WTC11 (cell line): ENCODE results near the gene NRXN3.

ENCODE experiments used
- CREB1 ChIP-seq: sonication (generic); formaldehyde crosslinking; IDR thresholded peaks from 2 replicates; pipeline ENCODE4 v1.8.0; 2023; ENCODE audit warnings: mild to moderate bottlenecking, missing genetic modification reagents
- CTCF ChIP-seq: fragments of 200-600 bp; IDR thresholded peaks from 2 replicates; pipeline ENCODE4 v1.8.0; 2022; ENCODE audit warnings: antibody characterized with exemption
- FOXJ3 ChIP-seq: sonication (generic); formaldehyde crosslinking; IDR thresholded peaks from 2 replicates; pipeline ENCODE4 v1.9.0; 2021; ENCODE audit warnings: missing genetic modification reagents, mild to moderate bottlenecking, borderline replicate concordance
- FOXP1 ChIP-seq: sonication (generic); formaldehyde crosslinking; IDR thresholded peaks from 2 replicates; pipeline ENCODE4 v1.8.0; 2022; ENCODE audit warnings: missing genetic modification reagents, mild to moderate bottlenecking, moderate library complexity, borderline replicate concordance
- HMGXB4 ChIP-seq: sonication (generic); formaldehyde crosslinking; IDR thresholded peaks from 2 replicates; pipeline ENCODE4 v1.8.1; 2023; ENCODE audit warnings: mild to moderate bottlenecking, moderate library complexity, missing genetic modification reagents
- KAT7 ChIP-seq: sonication (generic); formaldehyde crosslinking; IDR thresholded peaks from 2 replicates; pipeline ENCODE4 v1.8.1; 2023; ENCODE audit warnings: missing genetic modification reagents, mild to moderate bottlenecking, borderline replicate concordance
- MAX ChIP-seq: sonication (generic); formaldehyde crosslinking; IDR thresholded peaks from 2 replicates; pipeline ENCODE4 v1.8.0; 2022; ENCODE audit warnings: mild to moderate bottlenecking, missing genetic modification reagents
- TEAD4 ChIP-seq: sonication (generic); formaldehyde crosslinking; IDR thresholded peaks from 2 replicates; pipeline ENCODE4 v1.8.0; 2022; ENCODE audit warnings: mild to moderate bottlenecking, missing genetic modification reagents
- ZNF121 ChIP-seq: sonication (generic); formaldehyde crosslinking; IDR thresholded peaks from 2 replicates; pipeline ENCODE4 v1.8.0; 2023; ENCODE audit warnings: missing genetic modification reagents
- ZNF219 ChIP-seq: sonication (generic); formaldehyde crosslinking; IDR thresholded peaks from 2 replicates; pipeline ENCODE4 v1.8.0; 2023; ENCODE audit warnings: missing genetic modification reagents, mild to moderate bottlenecking, borderline replicate concordance

GRCh38 chr14:78921856-78922255, 751.7 kb downstream of the NRXN3 start:
- TF ChIP-seq CTCF (no peak), TEAD4 (CRISPR knock-in tag) (no peak), ZNF121 (no peak), HMGXB4 (CRISPR knock-in tag) (no peak), FOXJ3 (CRISPR knock-in tag) (no peak), ZNF219 (no peak), KAT7 (CRISPR knock-in tag) (no peak), MAX (CRISPR knock-in tag) (no peak), CREB1 (no peak), FOXP1 (no peak)
